ENCODE measurements around the gene STRN.
"Not testable (repeated sequence)": the region's sequence is repeated elsewhere in the genome, so short reads cannot be mapped to it uniquely, and the experiment has no call there.

Gene STRN

GRCh38 chr2:36964496-36965058, 1.8 kb downstream of the STRN start:
- DNase-seq (ENCODE audit: low read depth in 2 of 2) = no peak

- DNase-seq (ENCODE audit: low read depth in 2 of 2) = no peak
Observed at GRCh38 chr2:36963734-36964133, 2.6 kb downstream of the STRN start.

GRCh38 chr2:36963106-36963505, 3.2 kb downstream of the STRN start:
- no peak for DNase-seq (ENCODE audit: low read depth in 2 of 2)

- DNase-seq (ENCODE audit: low read depth in 2 of 2) = no peak
Observed at GRCh38 chr2:36960773-36961172, 5.6 kb downstream of the STRN start.

GRCh38 chr2:36960005-36960675, 6.2 kb downstream of the STRN start:
- no peak for DNase-seq (ENCODE audit: low read depth in 2 of 2)

- DNase-seq (ENCODE audit: low read depth in 2 of 2) = no peak
Observed at GRCh38 chr2:36954977-36955607, 11.2 kb downstream of the STRN start.

- DNase-seq (ENCODE audit: low read depth in 2 of 2) = no peak
Observed at GRCh38 chr2:36952748-36953197, 13.6 kb downstream of the STRN start.

- DNase-seq (ENCODE audit: low read depth in 2 of 2) = no peak
Observed at GRCh38 chr2:36951574-36951973, 14.8 kb downstream of the STRN start.

GRCh38 chr2:36951027-36951518, 15.3 kb downstream of the STRN start:
- no peak for DNase-seq (ENCODE audit: low read depth in 2 of 2)

GRCh38 chr2:36949845-36950244, 16.5 kb downstream of the STRN start:
- DNase-seq (ENCODE audit: low read depth in 2 of 2) = no peak

GRCh38 chr2:36945240-36945639, 21.1 kb downstream of the STRN start:
- DNase-seq (ENCODE audit: low read depth in 2 of 2) = not testable (repeated sequence)

- no peak for DNase-seq (ENCODE audit: low read depth in 2 of 2)
Observed at GRCh38 chr2:36941867-36942266, 24.5 kb downstream of the STRN start.

GRCh38 chr2:36936526-36936925, 29.8 kb downstream of the STRN start:
- DNase-seq (ENCODE audit: low read depth in 2 of 2) = not testable (repeated sequence)

GRCh38 chr2:36931688-36932087, 34.6 kb downstream of the STRN start:
- DNase-seq (ENCODE audit: low read depth in 2 of 2) = not testable (repeated sequence)

GRCh38 chr2:36930787-36931410, 35.4 kb downstream of the STRN start:
- not testable (repeated sequence) for DNase-seq (ENCODE audit: low read depth in 2 of 2)

GRCh38 chr2:36926175-36927132, 39.9 kb downstream of the STRN start:
- not testable (repeated sequence) for DNase-seq (ENCODE audit: low read depth in 2 of 2)

GRCh38 chr2:36922629-36923028, 43.7 kb downstream of the STRN start:
- not testable (repeated sequence) for DNase-seq (ENCODE audit: low read depth in 2 of 2)

- no peak for DNase-seq (ENCODE audit: low read depth in 2 of 2)
Observed at GRCh38 chr2:36921984-36922383, 44.4 kb downstream of the STRN start.

- no peak for DNase-seq (ENCODE audit: low read depth in 2 of 2)
Observed at GRCh38 chr2:36919041-36919837, 47.1 kb downstream of the STRN start.

- no peak for DNase-seq (ENCODE audit: low read depth in 2 of 2)
Observed at GRCh38 chr2:36918307-36918706, 48.0 kb downstream of the STRN start.
